ENCODE measurements around the gene NUP93.

DNA sequence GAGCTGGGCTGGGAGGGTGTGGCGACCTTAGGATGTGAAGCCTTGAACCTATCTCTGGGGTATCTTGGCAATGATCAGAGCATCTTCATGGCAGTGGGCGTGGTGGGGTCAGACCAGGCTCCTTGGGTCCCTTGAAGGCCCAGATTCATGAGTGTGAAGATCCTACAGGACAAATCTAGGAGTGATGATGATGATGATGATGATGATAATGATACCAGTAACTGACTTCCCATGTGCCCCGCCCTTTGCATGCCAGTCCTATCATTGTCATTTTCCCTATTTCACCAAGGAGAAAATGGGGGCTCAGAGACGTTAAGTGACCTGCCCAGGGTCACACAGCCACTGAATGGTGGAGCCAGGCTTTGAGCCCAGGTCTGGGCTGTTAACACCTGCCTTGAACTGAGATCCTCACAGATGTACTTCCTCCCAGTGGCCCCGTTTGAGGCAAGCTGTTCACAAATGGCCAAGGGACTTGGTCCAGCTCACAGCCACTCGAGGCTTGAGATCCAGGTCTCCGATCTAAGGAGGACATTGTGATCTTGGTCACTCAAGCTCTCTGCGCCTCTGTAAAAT lies 148.4 kb downstream of the NUP93 start:
- no peak for TF ChIP-seq POLR2AphosphoS5 (IDR thresholded peaks at IDR 0.05)
- TF ChIP-seq, protein P1, sequence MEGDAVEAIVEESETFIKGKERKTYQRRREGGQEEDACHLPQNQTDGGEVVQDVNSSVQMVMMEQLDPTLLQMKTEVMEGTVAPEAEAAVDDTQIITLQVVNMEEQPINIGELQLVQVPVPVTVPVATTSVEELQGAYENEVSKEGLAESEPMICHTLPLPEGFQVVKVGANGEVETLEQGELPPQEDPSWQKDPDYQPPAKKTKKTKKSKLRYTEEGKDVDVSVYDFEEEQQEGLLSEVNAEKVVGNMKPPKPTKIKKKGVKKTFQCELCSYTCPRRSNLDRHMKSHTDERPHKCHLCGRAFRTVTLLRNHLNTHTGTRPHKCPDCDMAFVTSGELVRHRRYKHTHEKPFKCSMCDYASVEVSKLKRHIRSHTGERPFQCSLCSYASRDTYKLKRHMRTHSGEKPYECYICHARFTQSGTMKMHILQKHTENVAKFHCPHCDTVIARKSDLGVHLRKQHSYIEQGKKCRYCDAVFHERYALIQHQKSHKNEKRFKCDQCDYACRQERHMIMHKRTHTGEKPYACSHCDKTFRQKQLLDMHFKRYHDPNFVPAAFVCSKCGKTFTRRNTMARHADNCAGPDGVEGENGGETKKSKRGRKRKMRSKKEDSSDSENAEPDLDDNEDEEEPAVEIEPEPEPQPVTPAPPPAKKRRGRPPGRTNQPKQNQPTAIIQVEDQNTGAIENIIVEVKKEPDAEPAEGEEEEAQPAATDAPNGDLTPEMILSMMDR (IDR thresholded peaks at IDR 0.05) = no peak
